H1 (cell line): ENCODE results near the gene CCDC88A. TPM values are rescaled to one million over a fixed set of nuclear protein-coding genes. Genes with fewer than 3 reads are reported as not detected.

ENCODE experiments used
- CTCF ChIA-PET: fragments of 300-600 bp; sonication (Branson Sonifier 250); formaldehyde crosslinking; loops from one replicate; lab custom pipeline; 2021; ENCODE audit not compliant: partially characterized antibody; lab: Charles Lee
- POLR2A ChIA-PET: fragments of 300-600 bp; sonication (Branson Sonifier 250); formaldehyde crosslinking; loops from one replicate; lab custom pipeline; 2021; ENCODE audit warnings: inconsistent platforms; ENCODE audit not compliant: partially characterized antibody; lab: Charles Lee
- DNase-seq, 2 experiments: peaks; one replicate each; pipeline versions ENCODE4 v3.0.0 to v3.0.0-alpha.2; 2010 to 2022; ENCODE audit warnings: low spot score in 2 of 2, low read depth in 1 of 2, mixed read lengths in 1 of 2
- FAIRE-seq: peaks from 2 replicates; lab custom pipeline; 2011; peaks lifted over from hg19 to GRCh38; lab: Jason Lieb, UNC
- H2AFZ ChIP-seq: 2 replicates; pipeline ENCODE4 v1.8.1; 2012; ENCODE audit warnings: low read length, inconsistent platforms
- H2AK5ac ChIP-seq: 2 replicates; pipeline ENCODE4 v1.6.1; 2013; ENCODE audit warnings: low read depth, low read length
- H2BK120ac ChIP-seq: replicated peaks from 2 replicates; pipeline ENCODE3; 2013; ENCODE audit warnings: low read depth, low read length, inconsistent platforms
- H2BK12ac ChIP-seq: 2 replicates; pipeline ENCODE4 v1.6.1; 2013; ENCODE audit warnings: low read depth, low read length
- H2BK15ac ChIP-seq: 2 replicates; pipeline ENCODE4 v1.6.1; 2013; ENCODE audit warnings: low read length
- H2BK20ac ChIP-seq: 2 replicates; pipeline ENCODE4 v1.6.1; 2013; ENCODE audit warnings: low read length
- H2BK5ac ChIP-seq: 2 replicates; pipeline ENCODE4 v1.6.1; 2013; ENCODE audit warnings: low read depth, low read length
- H3K14ac ChIP-seq: 2 replicates; pipeline ENCODE4 v1.6.1; 2013; ENCODE audit warnings: inconsistent platforms; ENCODE audit not compliant: insufficient read length
- H3K18ac ChIP-seq: 2 replicates; pipeline ENCODE4 v1.6.1; 2013; ENCODE audit warnings: low read length; ENCODE audit errors: extremely low read depth
- H3K23ac ChIP-seq: 2 replicates; pipeline ENCODE4 v1.6.1; 2013; ENCODE audit warnings: inconsistent platforms; ENCODE audit not compliant: insufficient read length
- H3K23me2 ChIP-seq: 2 replicates; pipeline ENCODE4 v1.6.1; 2013; ENCODE audit warnings: low read depth, low read length
- H3K27ac ChIP-seq: 2 replicates; pipeline ENCODE4 v1.6.1; 2011; ENCODE audit warnings: low read depth, low read length, inconsistent platforms
- H3K27me3 ChIP-seq, 4 experiments: replicated peaks in 1 of 4; 1 replicate in 1 of 4; 2 replicates in 3 of 4; pipeline versions ENCODE4 v1.6.1 to v1.8.1; 2011 to 2013; ENCODE audit warnings: low read length in 3 of 4, mild to moderate bottlenecking in 3 of 4, inconsistent platforms in 2 of 4, mixed read lengths in 2 of 4, moderate library complexity in 1 of 4; ENCODE audit not compliant: control insufficient read depth in 3 of 4, insufficient read depth in 3 of 4; ENCODE audit errors: extremely low read depth in 1 of 4
- H3K36me3 ChIP-seq, 4 experiments: 2 replicates each; pipeline versions ENCODE4 v1.6.1 to v1.8.1; 2011 to 2013; ENCODE audit warnings: mild to moderate bottlenecking in 4 of 4, low read length in 3 of 4, moderate library complexity in 2 of 4, control low read depth in 1 of 4, inconsistent platforms in 1 of 4; ENCODE audit not compliant: insufficient read depth in 4 of 4, control insufficient read depth in 2 of 4
- H3K4ac ChIP-seq: replicated peaks from 2 replicates; pipeline ENCODE3; 2013; ENCODE audit warnings: low read length, low read depth, mixed read lengths, inconsistent platforms; ENCODE audit not compliant: insufficient read length
- H3K4me1 ChIP-seq, 4 experiments: replicated peaks in 1 of 4; 1 replicate in 1 of 4; 2 replicates in 3 of 4; pipeline versions ENCODE4 v1.6.1 to v1.8.1; 2011 to 2013; ENCODE audit warnings: low read length in 3 of 4, inconsistent platforms in 2 of 4, mixed read lengths in 1 of 4; ENCODE audit not compliant: insufficient read depth in 4 of 4, control insufficient read depth in 3 of 4
- H3K4me2 ChIP-seq, 2 experiments: 2 replicates each; pipeline versions ENCODE4 v1.6.1 to v1.8.1; 2011 to 2013; ENCODE audit warnings: low read depth in 2 of 2, low read length in 2 of 2, control low read depth in 1 of 2, inconsistent platforms in 1 of 2, mild to moderate bottlenecking in 1 of 2; ENCODE audit not compliant: insufficient read depth in 1 of 2
- H3K4me3 ChIP-seq, 4 experiments: fragments of 200-600, 300-600 bp in 1 of 4; sonication (generic), shearing (Covaris generic), sonication (Bioruptor Twin) in 1 of 4; 2 replicates each; pipeline versions ENCODE4 v1.5.1 to v1.8.1; 2011 to 2016; ENCODE audit warnings: low read length in 4 of 4, low read depth in 3 of 4, control low read depth in 2 of 4, inconsistent platforms in 2 of 4, mild to moderate bottlenecking in 2 of 4, mixed read lengths in 1 of 4, moderate library complexity in 1 of 4; ENCODE audit not compliant: insufficient read depth in 2 of 4; ENCODE audit errors: extremely low read depth in 1 of 4
- H3K56ac ChIP-seq: replicated peaks from 2 replicates; pipeline ENCODE3; 2013; ENCODE audit warnings: low read depth, mild to moderate bottlenecking, mixed read lengths, low read length, inconsistent platforms; ENCODE audit not compliant: insufficient read length
- H3K79me1 ChIP-seq: 2 replicates; pipeline ENCODE4 v1.6.1; 2013; ENCODE audit warnings: low read depth, low read length, control low read depth
- H3K79me2 ChIP-seq, 2 experiments: 2 replicates each; pipeline versions ENCODE4 v1.6.1 to v1.8.1; 2012 to 2013; ENCODE audit warnings: low read length in 2 of 2, mild to moderate bottlenecking in 2 of 2, inconsistent platforms in 1 of 2; ENCODE audit not compliant: insufficient read depth in 2 of 2, control insufficient read depth in 1 of 2
- H3K9ac ChIP-seq, 4 experiments: replicated peaks in 1 of 4; 1 replicate in 1 of 4; 2 replicates in 3 of 4; pipeline versions ENCODE4 v1.6.1 to v1.8.1; 2011 to 2013; ENCODE audit warnings: low read depth in 3 of 4, low read length in 3 of 4, control low read depth in 2 of 4, mild to moderate bottlenecking in 2 of 4, moderate library complexity in 2 of 4, inconsistent platforms in 1 of 4; ENCODE audit errors: extremely low read depth in 1 of 4
- H3K9me3 ChIP-seq, 2 experiments: 2 replicates each; pipeline versions ENCODE4 v1.6.1 to v1.8.1; 2012 to 2013; ENCODE audit warnings: mild to moderate bottlenecking in 2 of 2, moderate library complexity in 2 of 2, control low read depth in 1 of 2, inconsistent platforms in 1 of 2, low read depth in 1 of 2, low read length in 1 of 2, mixed read lengths in 1 of 2; ENCODE audit not compliant: insufficient read depth in 2 of 2
- H4K20me1 ChIP-seq, 2 experiments: replicated peaks in 1 of 2; 2 replicates each; pipeline versions ENCODE3 to v1.8.1; 2011 to 2013; ENCODE audit warnings: inconsistent platforms in 2 of 2, low read length in 2 of 2, mild to moderate bottlenecking in 1 of 2; ENCODE audit not compliant: insufficient read depth in 2 of 2, control insufficient read depth in 1 of 2
- H4K5ac ChIP-seq: 2 replicates; pipeline ENCODE4 v1.6.1; 2013; ENCODE audit warnings: low read length, low read depth, mixed read lengths, inconsistent platforms; ENCODE audit not compliant: insufficient read length
- H4K8ac ChIP-seq: 2 replicates; pipeline ENCODE4 v1.8.0; 2013; ENCODE audit warnings: mild to moderate bottlenecking, moderate library complexity, low read length, inconsistent platforms; ENCODE audit not compliant: insufficient read depth; ENCODE audit errors: extremely low read depth
- H4K91ac ChIP-seq: replicated peaks from 2 replicates; pipeline ENCODE3; 2013; ENCODE audit warnings: low read length, mixed read lengths, inconsistent platforms; ENCODE audit not compliant: insufficient read length
- CBX8 ChIP-seq: fragments of 300-800, 300-1000 bp; sonication (generic); IDR thresholded peaks from 2 replicates; pipeline ENCODE4 v1.7.1; 2016; ENCODE audit warnings: low read depth, low read length, borderline replicate concordance
- PHF8 ChIP-seq: fragments of 200-600 bp; sonication (generic); conservative IDR thresholded peaks from 2 replicates; pipeline ENCODE4 v1.7.1; 2012; ENCODE audit warnings: low read depth, mild to moderate bottlenecking, inconsistent platforms, low read length, moderate library complexity
- WGBS, 2 experiments: shearing (Covaris generic) in 1 of 2; methylation state at CpG; one replicate each; pipeline versions ENCODE4 v1.1.6 to v1.1.7; 2013 to 2015; ENCODE audit warnings: low lambda C conversion rate in 2 of 2, mixed read lengths in 2 of 2, inconsistent platforms in 1 of 2, low coverage in 1 of 2, missing lambda C conversion rate in 1 of 2; ENCODE audit not compliant: insufficient replicate concordance in 2 of 2, insufficient coverage in 1 of 2, insufficient read length in 1 of 2; ENCODE audit errors: extremely low coverage in 1 of 2, missing lambda C conversion rate in 1 of 2; 5-methylcytosine and 5-hydroxymethylcytosine counted together
- polyA plus RNA-seq, 7 experiments: library from polyadenylated mRNA; depleted of rRNA in 3 of 7; stranded (reverse) in 5 of 7; unstranded in 2 of 7; fragments of >200 nt in 5 of 7; fragments of 200-250 nt in 2 of 7; gene quantifications; 1 replicate in 5 of 7; 2 replicates in 1 of 7; 4 replicates in 1 of 7; pipeline versions ENCODE4 v1.2.1 to v1.2.3, GENCODE V29; 2011 to 2013; ENCODE audit warnings: missing spikeins in 2 of 7, mixed read lengths in 2 of 7
- total RNA-seq: library from RNA; stranded (reverse); fragmentation: NEBNext Ultra II Directional; extraction: Animal tissue kit (Norgen Biotek cat#: 25700); gene quantifications from 2 replicates; pipeline ENCODE4 v1.2.1, GENCODE V29; 2021

CCDC88A gene
- total and polyA plus RNA-seq, 2 of the 8 experiments (the other 6 are each of a cell fraction or from before 2014, with no cell fraction given), result 27.0 to 98.0 TPM

GRCh38 chr2:55370208-55370607, 49.4 kb downstream of the CCDC88A start:
- Histone ChIP-seq H3K56ac (no peak overlapping the region), H2AK5ac (no peak overlapping the region), H3K27ac (no peak overlapping the region), H2AFZ (no peak overlapping the region), H4K8ac (no peak overlapping the region), H3K14ac (no peak overlapping the region), H3K9ac (no peak overlapping the region), H2BK5ac (no peak overlapping the region), H3K4me2 (no peak overlapping the region), H3K4me1 (no peaks in the 10 kb centered on the region), H3K9me3 (no peaks in the 10 kb centered on the region), H2BK120ac (no peak overlapping the region), H3K23me2 (no peaks in the 10 kb centered on the region), H3K79me1 (no peaks in the 10 kb centered on the region), H4K5ac (no peak overlapping the region), H2BK15ac (no peak overlapping the region), H3K27me3 (no peaks in the 10 kb centered on the region), H3K4ac (no peak overlapping the region), H3K79me2 (no peaks in the 10 kb centered on the region), H4K20me1 (no peaks in the 10 kb centered on the region), H3K23ac (no peak overlapping the region), H2BK12ac (no peak overlapping the region), H3K36me3 (peaks cover 0 to 15% (median 2%) of the 10 kb centered on the region in 4 experiments; a peak in 4 of 8 replicates), H2BK20ac (no peak overlapping the region), H3K4me3 (no peak overlapping the region), H3K18ac (no peak overlapping the region), H4K91ac (no peak overlapping the region)
- FAIRE-seq, result no peak
- 96% methylated on average over 4 of the region's 4 CpGs; no CpG with 5 or more reads in 1 of the 2 experiments for WGBS, 2 experiments
- TF ChIP-seq CBX8, result no peak
- TF ChIP-seq PHF8, result no peak
- no peak for DNase-seq
- CTCF ChIA-PET, result no interaction called here
- POLR2A ChIA-PET, result no interaction called here
